ENCODE measurements around the gene BICD2.
"Not testable (repeated sequence)": the region's sequence is repeated elsewhere in the genome, so short reads cannot be mapped to it uniquely, and the experiment has no call there.

BICD2 gene

GRCh38 chr9:92798358-92798757, 33.7 kb upstream of the BICD2 start:
- H3K4me3 ChIP-seq (ENCODE audit: low read length) = no peak overlapping the region
- TF ChIP-seq CTCF (conservative IDR thresholded peaks at IDR 0.05; ENCODE audit: low read length) = no peak
- no peak for DNase-seq (ENCODE audit: low read depth)

- not testable (repeated sequence) for DNase-seq (ENCODE audit: low read depth); H3K4me3 ChIP-seq (ENCODE audit: low read length)
Observed at GRCh38 chr9:92796337-92796804, 31.7 kb upstream of the BICD2 start.

- no peak for DNase-seq (ENCODE audit: low read depth)
- H3K4me3 ChIP-seq (ENCODE audit: low read length) = no peak overlapping the region
- no peak for TF ChIP-seq CTCF (conservative IDR thresholded peaks at IDR 0.05; ENCODE audit: low read length)
Observed at GRCh38 chr9:92795598-92796336, 31.1 kb upstream of the BICD2 start.

- DNase-seq (ENCODE audit: low read depth) = no peak
- no peak for TF ChIP-seq CTCF (conservative IDR thresholded peaks at IDR 0.05; ENCODE audit: low read length)
- no peak overlapping the region for H3K4me3 ChIP-seq (ENCODE audit: low read length)
Observed at GRCh38 chr9:92795000-92795399, 30.4 kb upstream of the BICD2 start.

- TF ChIP-seq CTCF (conservative IDR thresholded peaks at IDR 0.05; ENCODE audit: low read length) = no peak
- no peak overlapping the region for H3K4me3 ChIP-seq (ENCODE audit: low read length)
- DNase-seq (ENCODE audit: low read depth) = no peak
Observed at GRCh38 chr9:92794426-92794825, 29.8 kb upstream of the BICD2 start.

GRCh38 chr9:92790542-92791527, 26.2 kb upstream of the BICD2 start:
- DNase-seq (ENCODE audit: low read depth) = peak; percentile 66
- no peak overlapping the region for H3K4me3 ChIP-seq (ENCODE audit: low read length)
- TF ChIP-seq CTCF (conservative IDR thresholded peaks at IDR 0.05; ENCODE audit: low read length) = peak; percentile 91

- no peak overlapping the region for H3K4me3 ChIP-seq (ENCODE audit: low read length)
- TF ChIP-seq CTCF (conservative IDR thresholded peaks at IDR 0.05; ENCODE audit: low read length) = no peak
- DNase-seq (ENCODE audit: low read depth) = no peak
Observed at GRCh38 chr9:92786298-92786697, 21.7 kb upstream of the BICD2 start.

All from AG10803 (cell line).